Activated T-cell treated with anti-CD3 and anti-CD28 coated beads for 24 hours (primary cell): ENCODE results near the gene WSB1.

Experiments used
- DNase-seq: peaks from one replicate; pipeline ENCODE4 v3.0.0-alpha.2; 2020; ENCODE audit warnings: low read depth

WSB1 gene

DNA sequence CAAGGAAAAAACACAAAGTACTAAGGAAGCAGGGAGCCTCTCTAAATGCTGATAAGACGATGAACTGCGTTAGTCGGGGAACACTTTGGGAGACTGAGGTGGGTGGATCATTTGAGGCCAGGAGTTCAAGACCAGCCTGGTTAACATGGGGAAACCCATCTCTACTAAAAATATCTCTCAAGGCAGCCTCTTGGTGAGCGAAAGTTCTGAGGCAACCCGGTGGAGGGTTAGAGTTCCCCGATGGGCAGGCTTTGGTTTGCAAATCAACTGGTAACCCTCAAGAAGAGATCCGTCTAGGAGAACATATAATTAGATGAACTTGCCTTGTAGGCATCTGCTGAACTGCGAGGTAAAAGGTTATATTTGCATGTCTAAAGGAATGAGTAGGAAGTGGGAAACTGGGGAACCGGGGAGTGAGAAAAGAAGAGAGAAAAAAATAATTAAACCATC lies 44.6 kb downstream of the WSB1 start:
- DNase-seq: no peak

DNA sequence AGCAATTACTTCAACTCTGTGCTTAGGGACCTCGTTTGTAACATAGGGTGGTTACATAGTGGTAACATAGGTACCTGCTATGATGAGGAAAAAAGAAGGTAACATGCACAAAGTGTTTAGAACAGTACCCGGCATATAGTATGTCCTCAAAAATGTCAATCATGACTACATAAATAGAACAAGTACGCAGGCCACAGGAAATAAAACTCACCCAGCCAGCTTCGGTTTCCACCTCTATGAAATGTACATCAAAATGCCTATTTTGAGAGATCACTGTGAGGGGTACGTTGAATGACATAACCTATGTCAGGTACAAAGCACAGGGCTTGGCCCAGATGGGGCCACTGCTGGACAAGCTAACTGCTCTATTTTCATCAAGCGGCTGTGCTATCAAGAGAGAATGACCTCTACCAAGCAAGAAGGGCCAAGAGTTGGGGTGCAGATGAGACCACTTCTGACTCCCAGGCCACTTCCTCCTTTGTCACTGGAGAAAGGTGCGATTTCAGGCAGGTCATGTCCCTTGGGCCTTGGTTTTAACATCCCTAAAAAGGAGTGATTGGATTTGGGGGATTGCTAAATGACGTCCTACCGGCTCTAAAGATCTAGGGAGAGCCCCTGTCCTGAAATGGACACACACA lies 45.4 kb downstream of the WSB1 start:
- no peak for DNase-seq

DNA sequence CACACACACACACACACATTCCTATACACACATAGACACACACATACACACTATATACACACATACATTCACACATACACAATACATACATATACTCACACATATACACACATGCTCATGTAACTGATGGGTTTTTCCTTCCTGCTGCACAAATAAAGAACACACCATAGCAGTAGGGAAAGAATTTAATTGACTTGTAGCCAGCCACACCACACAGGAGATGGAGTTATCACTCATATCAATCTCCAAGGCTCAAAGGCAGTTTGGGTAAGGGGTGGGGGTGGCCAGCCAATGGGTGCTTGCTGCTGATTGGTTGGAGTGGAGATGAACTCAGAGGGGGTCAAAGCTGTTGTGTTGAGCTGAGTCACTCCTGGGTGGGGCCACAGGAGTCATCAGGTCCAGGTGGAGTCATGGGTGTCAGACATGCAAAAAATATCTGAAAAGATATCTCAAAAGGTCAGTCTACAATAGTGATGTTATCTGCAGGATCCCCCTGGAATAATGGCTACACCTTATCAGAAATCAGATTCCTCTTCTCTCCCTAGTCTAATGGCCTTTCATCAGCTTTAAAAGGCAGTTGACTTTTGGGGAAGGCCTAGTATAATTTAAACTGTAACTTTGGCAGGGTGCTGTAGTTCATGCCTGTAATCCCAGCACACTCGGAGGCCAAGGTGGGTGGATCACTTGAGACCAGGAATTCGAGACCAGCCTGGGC lies 46.1 kb downstream of the WSB1 start:
- DNase-seq: no peak

DNA sequence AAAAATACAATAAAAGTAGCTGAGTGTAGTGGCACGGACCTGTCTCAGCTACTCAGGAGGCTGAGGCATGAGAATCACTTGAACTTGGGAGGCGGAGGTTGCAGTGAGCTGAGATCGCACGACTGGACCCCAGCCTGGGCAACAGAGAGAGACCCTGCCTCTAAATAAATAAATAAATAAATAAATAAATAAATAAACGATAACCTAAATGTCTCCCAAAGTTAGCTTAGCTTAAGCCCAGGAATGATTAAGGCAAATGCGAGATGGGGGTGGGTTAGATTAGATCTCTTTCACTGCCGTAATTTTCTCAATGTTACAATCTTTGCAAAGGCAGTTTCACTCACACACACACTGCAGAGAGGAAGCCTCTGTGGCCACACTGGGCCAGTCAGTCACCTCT lies 46.7 kb downstream of the WSB1 start:
- DNase-seq: no peak

DNA sequence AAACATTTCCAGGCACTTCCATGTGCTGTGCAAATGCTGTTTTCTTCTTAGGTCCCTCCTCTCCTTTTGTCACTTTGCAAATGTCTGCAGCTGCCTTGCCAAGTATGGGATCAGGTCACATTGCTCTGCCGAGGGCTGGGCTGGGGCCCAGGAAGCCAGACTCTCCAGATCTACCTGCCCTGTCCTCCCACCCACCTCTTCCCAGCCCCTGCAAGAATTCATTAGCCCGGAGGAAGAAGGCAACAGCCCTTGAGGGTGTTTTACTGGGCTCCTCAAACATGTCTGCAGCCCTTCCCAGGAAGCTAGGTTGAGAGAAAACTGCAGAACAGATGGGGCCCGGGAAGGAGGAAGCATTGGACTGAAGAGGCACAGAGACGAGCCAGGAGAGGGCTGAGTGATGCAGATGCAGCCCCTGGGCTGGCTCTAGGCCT lies 47.1 kb downstream of the WSB1 start:
- no peak for DNase-seq

DNA sequence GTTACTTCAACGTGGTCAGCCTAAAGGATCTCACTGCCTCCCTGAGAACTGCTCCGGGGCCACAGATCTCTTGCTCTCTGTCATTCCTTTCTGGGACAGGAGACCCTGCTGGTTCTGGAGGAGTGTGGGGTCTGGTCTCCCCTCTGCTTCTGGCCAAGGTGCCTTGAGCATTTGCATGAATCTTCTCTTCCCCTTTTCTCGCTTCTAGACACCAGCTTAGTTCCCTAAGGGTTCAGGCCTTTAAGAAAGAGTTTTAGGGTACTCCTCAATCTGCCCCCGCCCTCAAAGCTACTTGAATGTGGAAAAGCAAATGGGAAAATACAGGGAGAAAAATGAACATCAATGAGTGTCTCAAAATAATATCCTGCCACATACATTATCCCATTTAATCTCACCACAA lies 48.1 kb downstream of the WSB1 start:
- no peak for DNase-seq

DNA sequence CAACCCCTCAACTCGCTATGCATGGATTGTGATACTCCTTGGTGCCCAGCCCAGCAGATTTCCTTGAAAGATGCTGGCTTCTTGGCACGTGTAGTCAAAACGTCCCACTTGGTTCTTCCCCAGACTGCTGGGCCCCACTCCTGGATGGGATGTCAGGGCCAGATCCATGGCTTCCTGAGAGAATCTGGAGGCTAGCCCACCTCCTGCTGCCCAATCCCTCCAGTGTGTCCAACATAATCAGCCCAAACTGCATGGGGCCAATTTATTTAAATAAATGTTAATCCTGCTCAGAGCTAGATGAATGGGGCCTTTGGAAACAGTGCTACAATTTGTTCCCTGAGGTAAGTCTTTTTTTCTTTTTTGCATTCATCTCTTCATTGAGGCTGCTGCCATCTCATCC lies 49.4 kb downstream of the WSB1 start:
- no peak for DNase-seq

DNA sequence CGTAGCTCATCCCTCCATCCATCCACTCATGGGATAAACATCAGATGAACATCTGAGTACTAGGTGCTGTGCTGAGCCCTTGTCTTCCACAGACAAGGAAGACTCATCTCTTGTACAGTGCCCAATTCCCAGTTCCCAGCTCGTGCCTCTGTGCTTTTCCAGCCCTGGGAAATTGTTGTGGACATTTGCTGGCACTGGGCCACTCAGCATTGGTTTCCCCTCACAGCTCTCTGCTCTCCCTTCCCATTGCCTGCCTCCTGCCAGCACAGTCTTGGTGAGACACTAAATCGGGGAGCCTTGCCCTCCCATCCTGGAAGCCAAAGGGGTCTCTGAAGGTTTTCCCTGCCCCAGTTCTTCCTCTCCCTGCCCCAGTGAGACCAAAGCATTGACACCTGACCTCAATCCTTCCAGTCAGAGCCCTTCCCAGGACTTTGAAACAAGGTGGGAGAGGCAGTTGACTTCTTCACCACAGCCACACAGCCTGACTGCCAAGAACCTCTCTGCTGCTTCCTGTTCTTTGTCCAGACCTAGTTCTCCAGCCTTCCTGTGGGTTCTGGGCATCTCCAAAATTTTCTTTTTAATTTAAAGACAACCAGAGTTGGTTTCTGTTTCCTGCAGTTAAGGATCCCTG lies 50.2 kb downstream of the WSB1 start:
- DNase-seq: no peak

DNA sequence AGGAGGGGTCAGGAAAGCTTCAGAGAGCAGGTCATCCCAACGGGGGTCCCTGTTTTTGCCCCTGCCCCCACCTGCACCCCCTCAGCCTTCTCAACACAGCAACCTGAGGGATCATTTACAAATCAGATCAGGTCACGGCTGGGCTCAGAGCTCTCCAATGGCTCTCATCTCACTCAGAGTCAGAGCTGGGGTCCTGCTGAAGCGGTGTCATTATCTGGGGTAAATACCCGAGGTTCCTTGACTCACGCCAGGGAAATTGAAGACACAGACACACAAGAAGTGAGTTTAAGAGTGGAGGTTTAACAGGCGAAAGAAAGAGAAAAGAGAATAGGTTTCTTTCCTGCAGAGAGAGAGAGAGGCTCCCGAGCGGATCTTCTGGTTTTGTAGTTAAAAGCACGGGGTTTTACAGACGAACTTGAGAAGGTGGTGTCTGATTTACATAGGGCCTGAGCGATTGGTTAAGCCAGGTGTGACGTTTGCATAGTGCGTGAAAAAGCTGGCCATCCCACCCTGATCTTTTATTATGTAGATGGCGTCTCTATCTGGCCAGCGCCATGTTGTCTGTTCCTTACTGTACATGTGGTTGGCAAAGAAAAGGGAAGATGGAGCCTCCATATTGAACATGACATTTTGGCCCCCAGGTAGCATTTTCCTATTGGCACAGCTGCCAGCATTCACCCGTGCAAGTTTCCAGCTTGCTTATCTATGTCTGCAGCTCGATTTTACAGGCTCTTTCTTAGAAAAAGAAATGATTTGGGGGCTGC lies 51.4 kb downstream of the WSB1 start:
- DNase-seq: no peak

DNA sequence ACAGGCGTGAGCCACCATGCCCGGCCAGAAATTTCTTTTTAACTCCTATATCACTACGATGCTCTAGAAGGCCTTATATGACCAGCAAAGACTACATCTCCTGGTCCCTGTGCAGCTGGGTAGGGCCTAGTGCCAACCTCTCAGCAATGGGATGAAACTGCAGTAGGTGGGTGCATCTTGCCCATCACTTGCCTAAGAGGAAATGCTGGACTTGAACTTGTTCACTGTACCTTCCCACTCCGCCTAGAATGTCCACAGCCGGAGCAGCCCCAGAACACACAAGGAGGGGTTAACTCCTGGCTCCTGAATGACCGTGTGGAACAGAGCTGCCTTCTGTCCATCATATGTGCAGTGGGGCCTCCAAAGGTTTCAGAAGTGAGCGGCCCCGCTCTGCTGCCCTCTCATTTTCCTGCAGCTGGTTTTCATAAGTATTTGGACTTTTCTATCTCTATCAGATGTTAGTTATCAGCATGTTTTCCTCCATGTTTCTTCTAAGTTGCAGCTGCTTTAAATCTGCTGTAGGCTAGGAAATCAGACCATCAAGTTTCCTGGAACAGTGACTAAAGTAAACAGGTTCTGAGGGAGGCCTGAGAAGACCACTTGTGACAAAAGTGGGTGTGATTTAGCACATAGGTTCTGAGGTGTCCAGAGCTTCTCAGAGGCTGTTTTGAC lies 52.5 kb downstream of the WSB1 start:
- no peak for DNase-seq

DNA sequence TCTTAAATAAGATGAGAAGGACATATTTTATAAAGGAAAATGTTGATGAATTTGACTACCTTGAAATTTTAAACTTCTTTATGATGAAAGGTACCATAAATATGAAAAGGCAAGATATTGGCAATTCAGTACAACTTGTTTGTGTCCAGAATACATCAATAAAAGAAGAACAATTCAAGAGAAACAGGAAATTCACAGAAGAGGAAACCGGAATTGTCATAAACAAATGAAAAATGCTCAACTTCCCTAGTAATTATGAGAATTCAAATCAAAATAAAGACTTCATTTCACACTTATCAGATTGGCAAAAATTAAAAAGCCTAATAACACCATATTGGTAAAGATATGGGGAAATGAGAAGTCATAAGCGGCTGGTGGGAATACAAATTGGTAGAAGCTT lies 54.3 kb downstream of the WSB1 start:
- DNase-seq: no peak

DNA sequence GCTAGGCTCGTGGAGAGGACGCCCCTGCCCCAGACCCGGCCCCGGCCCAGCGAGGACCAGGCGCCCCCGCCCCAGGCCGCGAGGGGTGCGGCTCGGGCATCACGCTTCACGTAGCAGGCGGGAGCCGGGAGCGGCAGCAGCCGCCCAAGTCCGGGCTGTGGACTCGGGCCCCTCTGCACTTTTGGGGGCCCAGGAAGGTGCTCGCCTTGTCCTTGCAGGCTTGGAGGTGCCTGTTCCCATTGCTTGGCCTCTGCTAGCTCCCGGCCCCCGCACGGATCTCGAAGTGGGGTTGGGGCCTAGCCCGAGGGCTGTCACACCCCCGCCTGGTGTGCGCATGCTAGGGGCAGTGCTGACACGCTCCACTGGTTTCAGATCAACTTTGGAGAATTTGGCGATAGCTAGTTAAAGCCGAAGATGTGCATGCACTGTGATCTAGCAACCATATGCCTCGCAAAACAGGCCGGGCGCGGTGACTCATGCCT lies 55.7 kb downstream of the WSB1 start:
- DNase-seq: no peak

DNA sequence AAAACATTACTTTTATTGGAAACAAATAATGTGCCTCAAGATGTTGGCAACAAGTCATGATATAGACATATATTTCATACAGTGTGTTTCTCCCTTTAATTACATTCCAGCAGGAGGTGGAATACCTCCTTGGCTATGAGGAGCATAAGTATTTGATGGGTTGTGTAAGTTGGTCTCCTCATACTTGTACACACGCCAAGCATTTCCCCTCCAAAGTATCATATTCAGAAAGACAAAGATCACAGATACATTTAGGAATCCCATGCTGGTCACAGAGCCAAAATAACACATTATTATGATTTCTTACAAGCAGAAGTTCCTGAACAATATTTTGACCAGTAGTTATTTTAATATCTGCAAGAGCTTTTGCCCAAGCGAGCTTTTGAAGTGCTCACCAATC lies 57.8 kb downstream of the WSB1 start:
- no peak for DNase-seq

DNA sequence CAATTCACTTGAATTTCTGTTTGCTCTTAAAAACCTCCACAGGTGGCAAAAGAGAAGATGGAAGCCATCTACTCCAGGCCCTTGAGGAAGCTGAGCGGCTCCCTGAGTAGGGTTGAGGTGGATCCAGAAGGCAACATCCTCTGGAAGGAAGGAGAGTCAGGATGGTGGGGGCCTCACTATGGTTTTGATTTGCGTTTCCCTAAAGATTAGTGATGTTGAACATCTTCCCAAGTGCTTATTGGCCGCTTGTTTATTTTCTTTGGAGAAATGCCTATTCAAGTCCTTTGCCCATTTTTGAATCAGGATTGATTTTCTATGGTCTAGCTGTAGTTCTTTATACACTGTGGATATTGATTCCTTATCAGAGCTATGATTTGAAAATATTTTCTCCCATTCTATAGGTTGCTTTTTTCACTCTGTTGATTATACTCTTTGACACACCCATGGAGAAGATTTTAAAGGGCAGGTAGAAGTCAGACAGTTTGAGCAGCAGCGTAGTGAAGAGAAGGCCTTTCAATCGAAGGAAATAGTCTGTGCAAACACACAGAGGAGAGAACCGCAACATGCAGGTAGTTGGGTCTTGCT lies 58.6 kb downstream of the WSB1 start:
- no peak for DNase-seq

DNA sequence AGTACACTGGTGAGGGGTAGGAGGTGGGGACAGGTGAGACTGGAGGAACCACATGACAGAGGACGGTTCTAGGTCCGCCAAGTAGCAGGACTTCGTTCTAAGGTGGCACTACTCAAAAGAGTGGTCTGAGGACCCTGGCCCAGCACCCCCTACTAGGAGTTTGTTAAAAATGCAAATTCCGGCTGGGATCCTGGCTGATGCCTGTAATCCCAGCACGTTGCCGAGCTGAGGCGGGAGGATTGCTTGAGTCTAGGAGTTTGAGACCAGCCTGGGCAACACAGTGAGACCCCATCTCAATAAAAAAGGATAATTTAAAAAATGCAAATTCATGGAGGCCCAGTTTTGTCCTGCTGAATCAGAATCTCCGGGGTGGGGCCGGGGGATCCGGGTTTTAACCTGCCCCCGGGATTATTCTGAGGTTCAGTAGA lies 59.1 kb downstream of the WSB1 start:
- no peak for DNase-seq

DNA sequence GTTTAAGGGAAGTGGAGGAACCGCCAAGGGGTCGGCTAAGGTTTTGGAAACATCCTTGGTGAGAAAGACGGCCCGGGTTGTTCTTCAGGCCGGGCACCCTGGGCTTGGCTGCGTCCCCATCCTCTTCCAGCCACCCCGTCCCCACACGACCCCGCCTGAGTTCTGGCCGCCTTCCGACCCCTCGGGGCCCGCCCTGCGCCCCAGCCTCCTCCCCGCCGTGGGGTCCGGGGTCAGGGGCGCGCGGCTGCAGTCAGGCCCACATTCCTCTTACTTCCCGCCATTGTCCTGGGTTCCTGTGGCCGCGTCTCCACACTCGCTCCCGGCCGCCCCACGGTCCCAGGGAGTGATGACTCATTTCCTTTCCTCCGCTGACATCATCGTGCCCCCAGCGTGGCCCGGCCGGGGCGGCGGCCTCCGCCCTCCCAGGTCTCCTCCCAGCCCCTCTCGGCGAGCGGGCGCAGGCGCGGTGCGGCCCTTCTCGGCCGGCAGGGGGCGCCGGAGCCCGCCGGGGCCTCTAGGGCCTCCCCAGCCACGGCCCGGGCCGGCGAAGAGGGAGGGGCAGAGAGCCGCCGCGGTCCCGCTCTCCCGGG lies 59.6 kb downstream of the WSB1 start:
- DNase-seq: peak; percentile 84

DNA sequence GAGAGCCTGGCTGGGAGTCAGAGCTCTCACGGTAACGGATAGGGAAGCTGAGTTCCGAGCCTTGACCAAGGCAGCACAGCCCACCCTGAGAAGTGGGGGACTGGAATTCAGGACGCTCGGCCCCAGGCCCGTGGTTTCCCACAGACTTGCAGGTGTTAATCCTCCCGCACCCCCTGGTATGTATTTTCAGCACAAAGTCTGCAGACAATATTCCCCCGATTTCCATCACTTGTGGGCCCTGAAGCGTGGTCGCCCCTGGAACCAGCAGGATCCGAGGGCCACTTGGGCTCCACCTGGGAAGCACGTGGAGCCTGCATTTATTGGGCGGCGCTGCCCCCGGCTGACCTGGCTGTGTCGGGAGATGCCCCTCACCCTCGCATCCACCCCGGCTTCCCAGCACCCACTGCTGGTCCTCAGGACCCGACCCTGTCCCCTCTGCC lies 60.2 kb downstream of the WSB1 start:
- DNase-seq: no peak

DNA sequence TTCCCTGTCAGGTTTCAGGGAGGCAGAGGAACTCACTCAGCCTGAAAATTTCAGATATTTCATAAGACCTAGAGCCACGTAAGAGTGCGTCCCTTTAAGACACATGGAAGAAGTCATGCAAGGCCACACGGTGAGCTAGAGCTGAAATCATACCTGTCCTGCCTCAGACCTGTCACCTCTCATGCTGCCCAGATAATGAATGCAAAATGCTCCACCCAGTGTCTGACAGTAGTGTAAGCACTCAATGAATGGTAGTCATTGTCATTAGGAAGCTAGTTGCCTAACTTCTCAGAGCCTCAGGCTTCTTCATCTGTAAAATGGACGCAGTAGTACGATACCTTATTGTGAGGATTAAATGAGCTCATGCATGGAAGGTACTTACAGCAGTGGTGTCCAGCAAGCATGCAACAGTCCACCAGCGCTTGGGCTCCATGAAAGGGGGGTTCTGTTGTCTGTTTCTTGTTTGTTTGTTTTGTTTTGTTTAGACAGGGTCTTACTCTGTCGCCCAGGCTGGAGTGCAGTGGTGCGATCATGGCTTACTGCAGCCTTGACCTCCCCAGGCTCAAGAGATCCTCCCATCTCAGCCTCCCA lies 60.7 kb downstream of the WSB1 start:
- DNase-seq: no peak

DNA sequence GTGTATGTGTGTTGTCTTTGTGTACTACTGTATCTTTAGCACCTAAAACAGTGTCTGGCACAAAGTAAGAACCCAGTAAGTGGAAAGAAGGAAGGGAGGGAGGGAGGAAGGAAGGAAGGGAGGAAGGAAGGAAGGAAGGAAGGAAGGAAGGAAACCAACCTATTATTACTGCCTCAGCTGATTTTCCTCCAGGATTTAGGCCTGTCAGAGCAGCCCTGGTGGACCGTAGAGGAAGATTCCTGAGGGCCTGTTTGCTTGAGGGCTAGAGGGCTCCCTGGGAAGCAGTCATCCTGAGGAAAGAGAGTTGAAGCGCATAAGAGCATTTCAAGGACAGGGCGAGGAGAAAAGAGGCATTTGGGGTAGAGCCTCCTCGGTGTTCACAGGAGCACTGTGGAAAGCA lies 61.5 kb downstream of the WSB1 start:
- DNase-seq: no peak

DNA sequence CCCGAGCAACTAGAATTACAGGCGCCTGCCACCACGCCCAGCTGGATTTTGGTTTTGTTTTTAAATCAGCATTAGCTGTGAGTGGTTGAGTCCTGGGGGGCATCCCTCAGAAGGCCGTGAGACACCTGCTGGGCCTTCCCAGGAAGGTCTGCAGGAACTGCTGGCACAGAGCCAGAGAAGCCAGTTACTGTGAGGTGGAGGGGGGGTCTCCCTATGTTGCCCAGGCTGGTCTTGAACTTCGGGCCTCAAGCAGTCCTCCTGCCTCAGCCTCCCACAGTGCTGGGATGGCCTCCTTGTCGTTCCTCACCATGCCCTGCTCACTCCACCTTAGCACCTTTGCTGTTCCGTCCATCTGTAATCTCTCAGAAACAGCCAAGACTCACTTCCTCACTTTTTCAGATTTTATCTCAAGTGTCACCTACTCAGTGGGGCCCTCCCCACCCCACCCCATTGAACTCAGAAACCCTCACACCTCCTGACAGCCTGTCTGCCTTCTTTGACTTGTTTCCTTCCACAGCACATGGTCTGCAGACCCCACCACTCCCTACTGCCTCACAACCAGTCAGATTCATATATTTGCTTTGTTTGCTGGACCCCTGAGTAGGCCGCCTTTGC lies 62.3 kb downstream of the WSB1 start:
- DNase-seq: no peak
